ENCODE measurements around the gene LILRA1.

- TF ChIP-seq MAX (IDR thresholded peaks at IDR 0.05) (no peak), CBX3 (IDR thresholded peaks at IDR 0.05; ENCODE audit: low read depth) (no peak), CTCF (IDR thresholded peaks at IDR 0.05 in 2 of 3, conservative IDR thresholded peaks at IDR 0.05 in 1 of 3; ENCODE audit: borderline replicate concordance in 1 of 3, insufficient read depth in 1 of 3, low read depth in 2 of 3, low read length in 2 of 3) (no peak), EZH2phosphoT487 (IDR thresholded peaks at IDR 0.05; ENCODE audit: borderline replicate concordance) (no peak), ELF1 (IDR thresholded peaks at IDR 0.05; ENCODE audit: borderline replicate concordance, low read depth) (no peak), REST (IDR thresholded peaks at IDR 0.05; ENCODE audit: low read depth) (no peak), ATF3 (IDR thresholded peaks at IDR 0.05) (no peak), SP1 (IDR thresholded peaks at IDR 0.05; ENCODE audit: low read depth) (no peak), CEBPB (IDR thresholded peaks at IDR 0.05; ENCODE audit: low read depth) (no peak), POLR2A (IDR thresholded peaks at IDR 0.05; ENCODE audit: borderline replicate concordance, extremely low read depth, insufficient read depth, insufficient read length) (no peak), YY1 (IDR thresholded peaks at IDR 0.05; ENCODE audit: extremely low read depth, insufficient replicate concordance, low read depth, low read length) (no peak)
Measured at GRCh38 chr19:54614726-54615125, 21.3 kb downstream of the LILRA1 start.
